Activated naive CD4-positive, alpha-beta T cell treated with anti-CD3 and anti-CD28 coated beads, Interleukin-2, amount 50 U/mL, for 24 hours (primary cell): Measurements from ENCODE around the gene CTNNA3.

Source experiments
- H3K27ac Mint-ChIP-seq: one replicate; pipeline ENCODE4 v1.8.0; 2021; ENCODE audit warnings: mild to moderate bottlenecking, mixed read lengths
- H3K27me3 Mint-ChIP-seq: one replicate; pipeline ENCODE4 v1.8.0; 2021; ENCODE audit warnings: mixed read lengths
- H3K36me3 Mint-ChIP-seq: one replicate; pipeline ENCODE4 v1.8.0; 2021; ENCODE audit warnings: mixed read lengths
- H3K4me1 Mint-ChIP-seq: one replicate; pipeline ENCODE4 v1.8.0; 2021; ENCODE audit warnings: mixed read lengths
- H3K4me3 Mint-ChIP-seq: one replicate; pipeline ENCODE4 v1.8.0; 2021; ENCODE audit warnings: mild to moderate bottlenecking, mixed read lengths
- H3K9me3 Mint-ChIP-seq: one replicate; pipeline ENCODE4 v1.8.0; 2021; ENCODE audit warnings: mixed read lengths

CTNNA3 gene

DNA sequence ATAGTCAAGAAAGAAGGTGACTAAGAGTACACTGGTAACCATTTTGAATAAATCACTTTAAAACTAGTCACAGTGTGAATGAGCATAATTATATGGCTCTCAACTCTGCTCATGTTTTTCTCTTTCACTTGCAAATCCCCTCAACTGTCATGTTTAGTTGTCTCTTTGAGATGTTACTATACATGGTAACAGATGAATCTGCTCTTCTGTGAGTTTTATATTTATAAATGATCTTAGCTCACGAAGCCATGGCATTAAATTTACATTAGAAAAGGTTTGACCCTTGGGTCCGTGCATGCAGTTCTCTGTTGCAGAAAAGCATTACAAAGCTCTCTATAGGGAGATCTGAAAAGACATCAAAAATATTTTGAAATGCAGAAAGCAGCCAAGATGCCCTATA lies 803.1 kb downstream of the CTNNA3 start:
- Mint-ChIP-seq H3K27ac (no peak overlapping the region), H3K9me3 (peaks cover under 1% of the 10 kb centered on the region), H3K27me3 (no peaks in the 10 kb centered on the region), H3K4me1 (no peaks in the 10 kb centered on the region), H3K36me3 (no peaks in the 10 kb centered on the region), H3K4me3 (no peak overlapping the region)

DNA sequence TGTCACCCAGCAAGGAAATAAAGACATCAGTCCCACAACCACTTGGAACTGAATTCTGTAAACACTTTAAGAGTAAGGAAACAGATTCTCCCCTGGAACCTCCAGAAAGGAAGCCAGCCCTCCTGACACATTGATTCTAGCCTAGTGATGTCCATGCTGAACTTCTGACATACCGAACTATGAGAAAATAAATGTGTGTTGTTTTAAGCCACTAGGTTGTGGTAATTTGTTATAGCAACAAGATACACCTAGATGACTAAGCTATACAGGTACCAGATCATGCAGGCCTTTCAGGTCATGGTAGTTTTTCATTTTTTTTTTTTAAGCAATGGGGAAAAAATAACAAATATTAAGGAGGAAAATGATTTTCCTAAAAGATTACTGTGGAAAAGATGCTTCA lies 807.8 kb downstream of the CTNNA3 start:
- H3K36me3 Mint-ChIP-seq = no peaks in the 10 kb centered on the region
- H3K4me3 Mint-ChIP-seq = no peak overlapping the region
- no peaks in the 10 kb centered on the region for H3K9me3 Mint-ChIP-seq
- no peaks in the 10 kb centered on the region for H3K27me3 Mint-ChIP-seq
- H3K4me1 Mint-ChIP-seq = no peaks in the 10 kb centered on the region
- H3K27ac Mint-ChIP-seq = no peak overlapping the region

DNA sequence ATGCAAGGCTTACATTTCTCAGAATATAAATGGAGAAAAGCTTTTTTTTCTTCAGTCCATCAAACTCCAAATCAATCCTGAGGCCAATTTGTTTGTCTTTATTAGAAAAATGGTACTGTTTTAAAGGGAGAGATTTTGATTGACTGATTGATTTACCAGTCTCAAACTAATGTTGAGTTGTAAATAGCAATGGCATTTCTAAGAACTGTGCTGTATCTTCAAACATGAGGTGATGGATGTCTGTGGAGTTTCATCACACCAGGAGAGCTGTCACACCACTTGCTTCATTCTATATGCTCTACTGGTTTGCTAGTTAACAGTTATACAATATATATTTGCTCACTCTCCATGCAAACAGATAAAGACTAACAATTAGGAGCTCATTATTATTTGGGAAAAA lies 809.1 kb downstream of the CTNNA3 start:
- no peak overlapping the region for H3K4me3 Mint-ChIP-seq
- H3K27ac Mint-ChIP-seq = no peak overlapping the region
- H3K27me3 Mint-ChIP-seq = no peaks in the 10 kb centered on the region
- no peaks in the 10 kb centered on the region for H3K36me3 Mint-ChIP-seq
- H3K9me3 Mint-ChIP-seq = no peaks in the 10 kb centered on the region
- no peaks in the 10 kb centered on the region for H3K4me1 Mint-ChIP-seq

DNA sequence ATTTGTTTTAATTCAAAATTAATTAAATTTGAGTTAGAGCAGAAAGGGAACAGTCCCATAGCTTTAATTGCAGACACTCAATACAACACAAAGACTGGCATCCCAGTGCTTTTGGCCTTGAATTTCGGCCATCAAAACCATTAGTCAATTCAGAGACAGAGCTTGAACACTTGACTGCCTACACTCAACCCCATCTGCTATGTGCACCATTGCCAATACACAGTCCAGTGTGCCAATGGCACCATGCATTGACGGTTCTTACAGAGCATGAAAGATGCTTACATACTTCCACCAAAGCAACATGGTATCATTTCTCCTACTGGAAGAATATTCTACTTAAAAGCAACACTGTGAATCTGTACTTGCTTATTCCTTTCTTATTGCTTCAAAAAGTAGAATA lies 813.7 kb downstream of the CTNNA3 start:
- no peaks in the 10 kb centered on the region for H3K36me3 Mint-ChIP-seq
- no peaks in the 10 kb centered on the region for H3K4me1 Mint-ChIP-seq
- H3K9me3 Mint-ChIP-seq = no peaks in the 10 kb centered on the region
- H3K4me3 Mint-ChIP-seq = no peak overlapping the region
- H3K27me3 Mint-ChIP-seq = no peaks in the 10 kb centered on the region
- H3K27ac Mint-ChIP-seq = no peak overlapping the region

DNA sequence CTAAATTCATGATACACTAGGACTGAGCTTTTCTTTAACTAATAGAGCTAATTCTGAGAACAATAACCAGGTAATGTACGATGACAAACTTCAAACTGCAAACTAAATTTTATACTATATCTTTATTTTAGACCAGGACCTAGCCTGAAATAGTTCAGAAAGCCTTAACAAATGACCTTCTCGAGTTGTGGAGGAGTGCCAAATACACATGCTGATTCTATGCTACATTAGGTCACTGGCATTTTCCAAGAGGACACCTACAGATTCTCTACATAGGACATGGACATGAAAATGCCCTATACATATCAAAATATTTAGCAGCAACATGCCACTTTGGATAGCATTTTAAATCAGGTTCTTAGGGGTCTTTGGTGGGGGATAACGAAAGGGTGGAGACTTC lies 814.2 kb downstream of the CTNNA3 start:
- Mint-ChIP-seq H3K36me3 (no peaks in the 10 kb centered on the region), H3K27ac (no peak overlapping the region), H3K4me1 (no peaks in the 10 kb centered on the region), H3K9me3 (no peaks in the 10 kb centered on the region), H3K27me3 (no peaks in the 10 kb centered on the region), H3K4me3 (no peak overlapping the region)

DNA sequence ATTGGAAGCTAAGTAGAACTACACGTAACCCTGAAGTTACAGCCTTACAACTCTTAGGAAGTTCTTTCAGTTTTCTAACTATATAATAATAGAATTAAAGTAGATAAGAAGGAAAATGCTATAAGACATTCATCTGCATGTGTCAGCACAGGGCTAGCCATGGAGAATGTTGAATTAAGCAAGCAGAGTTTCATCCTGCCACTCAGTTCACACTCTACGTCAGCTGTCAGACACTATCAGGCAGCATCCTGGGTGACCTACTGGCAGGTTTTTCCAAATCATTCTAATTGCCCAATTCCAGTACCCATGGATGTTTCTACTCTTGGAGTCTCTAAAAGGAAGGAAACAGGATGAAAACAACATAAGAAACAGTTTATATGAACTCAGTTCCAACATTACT lies 815.2 kb downstream of the CTNNA3 start:
- Mint-ChIP-seq H3K9me3 (no peaks in the 10 kb centered on the region), H3K27ac (no peak overlapping the region), H3K27me3 (no peaks in the 10 kb centered on the region), H3K4me3 (no peak overlapping the region), H3K4me1 (no peaks in the 10 kb centered on the region), H3K36me3 (no peaks in the 10 kb centered on the region)

DNA sequence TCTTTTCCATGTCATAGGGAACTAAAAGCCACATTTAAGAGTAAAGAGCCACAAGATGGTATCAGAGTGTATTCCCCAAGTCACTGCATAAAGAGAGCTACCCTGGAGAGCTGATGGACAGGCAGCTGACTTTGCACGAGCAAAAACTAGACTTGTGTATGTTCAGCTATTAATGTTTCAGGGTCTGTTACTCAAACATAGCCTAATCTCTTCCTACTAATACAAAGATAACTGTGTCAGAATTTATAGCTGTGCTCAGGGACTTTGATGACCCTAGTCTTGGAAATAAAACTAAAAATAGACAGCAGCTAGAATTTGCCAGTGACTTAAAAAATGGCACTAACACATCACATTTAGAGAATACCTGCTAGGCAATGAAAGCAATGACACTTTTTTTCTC lies 815.7 kb downstream of the CTNNA3 start:
- H3K27ac Mint-ChIP-seq = no peak overlapping the region
- no peaks in the 10 kb centered on the region for H3K9me3 Mint-ChIP-seq
- no peak overlapping the region for H3K4me3 Mint-ChIP-seq
- no peaks in the 10 kb centered on the region for H3K27me3 Mint-ChIP-seq
- no peaks in the 10 kb centered on the region for H3K36me3 Mint-ChIP-seq
- no peaks in the 10 kb centered on the region for H3K4me1 Mint-ChIP-seq

DNA sequence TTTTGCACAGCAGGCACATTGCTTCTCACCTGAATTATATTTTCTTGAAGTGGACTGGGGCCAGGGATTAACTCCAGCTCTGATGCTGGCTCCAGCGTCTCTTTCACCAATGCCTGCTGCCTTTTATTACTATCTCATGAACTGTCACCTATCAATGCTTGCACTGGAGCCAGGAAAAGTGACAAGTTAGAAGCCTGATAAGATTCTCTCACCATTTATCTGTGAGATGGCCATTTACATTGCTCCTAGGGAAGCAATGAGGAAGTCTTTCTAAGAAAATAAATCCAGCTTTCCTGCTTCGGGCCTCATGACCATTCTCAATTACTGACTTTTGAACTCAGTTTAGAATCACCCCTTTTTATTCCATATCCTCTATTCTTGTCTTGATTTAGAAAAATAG lies 818.6 kb downstream of the CTNNA3 start:
- Mint-ChIP-seq H3K9me3 (no peaks in the 10 kb centered on the region), H3K27me3 (no peaks in the 10 kb centered on the region), H3K27ac (no peak overlapping the region), H3K4me1 (no peaks in the 10 kb centered on the region), H3K4me3 (no peak overlapping the region), H3K36me3 (no peaks in the 10 kb centered on the region)

DNA sequence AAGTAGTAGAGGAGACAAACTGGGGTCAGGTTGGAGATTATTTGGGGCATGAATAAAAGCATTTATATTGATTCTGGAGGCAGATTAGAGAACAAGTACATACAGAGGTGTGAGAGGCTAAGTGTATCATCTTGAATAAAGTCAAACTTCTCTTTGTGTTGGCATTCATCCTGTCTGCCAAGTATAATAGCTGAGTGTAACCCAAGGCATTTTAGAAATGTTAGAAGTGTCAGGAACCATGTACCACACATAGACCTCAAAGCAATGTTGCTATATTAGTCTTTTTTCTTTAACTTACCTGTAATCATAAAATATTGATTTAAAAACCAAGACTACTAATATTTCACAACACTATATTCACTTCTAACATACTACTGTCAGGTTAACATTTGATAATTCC lies 826.4 kb downstream of the CTNNA3 start:
- Mint-ChIP-seq H3K9me3 (no peaks in the 10 kb centered on the region), H3K4me1 (no peaks in the 10 kb centered on the region), H3K27ac (no peak overlapping the region), H3K27me3 (no peaks in the 10 kb centered on the region), H3K4me3 (no peak overlapping the region), H3K36me3 (no peaks in the 10 kb centered on the region)

DNA sequence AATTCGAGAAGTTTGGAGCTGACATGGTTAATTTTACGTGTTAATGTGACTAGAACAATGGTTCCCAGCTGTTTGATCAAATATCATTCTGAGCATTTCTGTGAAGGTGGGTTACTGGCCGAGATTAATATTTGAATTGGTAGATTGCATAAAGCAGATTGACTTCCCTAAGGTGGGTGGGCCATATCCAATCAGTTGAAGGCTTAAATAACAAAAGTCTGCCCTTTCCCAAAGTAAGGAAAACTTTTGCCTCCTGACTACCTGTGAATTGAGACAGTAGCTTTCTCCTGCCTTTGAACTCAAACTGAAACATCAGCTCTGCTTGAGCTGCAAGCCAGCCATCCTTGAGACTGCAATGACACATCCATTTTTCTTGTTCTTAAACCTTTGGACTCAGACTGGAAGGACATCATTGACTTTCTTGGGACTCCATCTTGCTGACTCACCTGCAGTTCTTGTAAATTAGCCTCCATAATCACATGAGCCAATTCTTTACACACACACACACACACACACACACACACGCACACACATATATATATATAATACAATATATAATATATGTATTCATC lies 833.2 kb downstream of the CTNNA3 start:
- Mint-ChIP-seq H3K4me1 (no peaks in the 10 kb centered on the region), H3K27ac (no peak overlapping the region), H3K27me3 (peaks cover 2% of the 10 kb centered on the region), H3K4me3 (no peak overlapping the region), H3K9me3 (peaks cover 11% of the 10 kb centered on the region), H3K36me3 (no peaks in the 10 kb centered on the region)

DNA sequence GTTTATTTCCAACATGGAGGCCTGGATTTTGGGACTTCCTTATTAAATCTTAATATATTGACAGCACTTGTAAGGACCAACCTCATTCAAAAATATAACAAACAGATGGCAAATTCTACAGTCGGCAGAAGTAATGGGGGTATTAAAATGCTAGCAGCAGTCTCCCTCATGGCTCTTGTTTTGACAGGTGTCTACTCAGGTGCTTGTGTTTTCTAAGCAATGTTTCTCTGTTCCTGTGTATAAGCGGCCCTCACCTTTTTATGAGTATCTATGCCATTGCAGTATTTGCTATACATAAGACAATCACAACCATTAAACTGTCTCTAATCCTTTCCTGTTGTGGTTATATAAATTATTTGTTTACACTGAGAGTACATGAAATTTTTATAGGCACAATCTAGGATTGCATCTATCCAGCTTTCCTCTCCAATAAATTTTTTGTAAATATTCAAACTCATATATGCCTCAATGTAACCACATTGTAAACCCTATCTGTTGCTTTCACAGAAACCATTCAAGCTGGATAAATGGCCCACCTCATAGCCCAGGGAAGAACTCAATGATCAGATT lies 835.5 kb downstream of the CTNNA3 start:
- H3K9me3 Mint-ChIP-seq = peaks cover 15% of the 10 kb centered on the region
- peaks cover 2% of the 10 kb centered on the region for H3K27me3 Mint-ChIP-seq
- no peak overlapping the region for H3K4me3 Mint-ChIP-seq
- H3K36me3 Mint-ChIP-seq = no peaks in the 10 kb centered on the region
- no peak overlapping the region for H3K27ac Mint-ChIP-seq
- no peaks in the 10 kb centered on the region for H3K4me1 Mint-ChIP-seq

DNA sequence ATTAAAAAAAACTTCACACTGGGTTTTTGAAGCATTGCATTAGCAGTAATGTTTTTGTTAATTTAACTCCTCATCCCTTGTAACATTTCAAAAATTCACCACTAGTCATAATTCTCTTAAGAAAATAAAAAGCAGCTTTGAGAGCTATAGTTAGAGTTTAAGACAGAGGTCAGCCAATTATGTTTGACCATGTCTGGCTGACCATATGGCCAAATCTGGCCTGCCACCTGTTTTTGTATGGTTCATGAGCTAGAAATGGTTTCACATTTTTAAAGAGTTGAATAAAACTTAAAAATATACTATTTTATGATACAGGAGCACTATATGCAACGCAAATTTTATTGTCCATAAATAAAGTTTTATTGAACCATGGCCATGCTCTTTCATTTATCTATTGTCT lies 843.2 kb downstream of the CTNNA3 start:
- Mint-ChIP-seq H3K36me3 (no peaks in the 10 kb centered on the region), H3K9me3 (peaks cover 4% of the 10 kb centered on the region), H3K27me3 (no peaks in the 10 kb centered on the region), H3K4me3 (no peak overlapping the region), H3K4me1 (no peaks in the 10 kb centered on the region), H3K27ac (no peak overlapping the region)

DNA sequence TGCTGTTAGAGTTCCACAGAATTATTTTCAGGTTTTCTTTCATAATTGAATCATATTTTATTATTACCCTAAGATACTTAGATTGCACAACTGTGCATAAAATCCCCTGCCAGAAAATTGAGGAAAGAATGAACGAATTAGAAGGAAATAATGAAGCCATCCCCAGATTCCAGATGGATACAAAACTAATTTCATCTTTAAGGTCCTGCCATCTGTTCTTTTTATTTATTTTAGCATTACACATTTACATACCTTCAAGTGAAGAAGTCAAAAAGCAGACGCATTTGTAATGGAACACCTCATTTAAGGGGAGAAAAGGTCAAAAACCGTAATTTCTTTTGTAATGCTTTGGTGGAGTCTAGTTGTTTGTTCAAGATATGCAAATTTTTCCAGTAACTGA lies 847.1 kb downstream of the CTNNA3 start:
- Mint-ChIP-seq H3K27me3 (no peaks in the 10 kb centered on the region), H3K9me3 (no peaks in the 10 kb centered on the region), H3K27ac (no peak overlapping the region), H3K4me1 (no peaks in the 10 kb centered on the region), H3K36me3 (no peaks in the 10 kb centered on the region), H3K4me3 (no peak overlapping the region)

DNA sequence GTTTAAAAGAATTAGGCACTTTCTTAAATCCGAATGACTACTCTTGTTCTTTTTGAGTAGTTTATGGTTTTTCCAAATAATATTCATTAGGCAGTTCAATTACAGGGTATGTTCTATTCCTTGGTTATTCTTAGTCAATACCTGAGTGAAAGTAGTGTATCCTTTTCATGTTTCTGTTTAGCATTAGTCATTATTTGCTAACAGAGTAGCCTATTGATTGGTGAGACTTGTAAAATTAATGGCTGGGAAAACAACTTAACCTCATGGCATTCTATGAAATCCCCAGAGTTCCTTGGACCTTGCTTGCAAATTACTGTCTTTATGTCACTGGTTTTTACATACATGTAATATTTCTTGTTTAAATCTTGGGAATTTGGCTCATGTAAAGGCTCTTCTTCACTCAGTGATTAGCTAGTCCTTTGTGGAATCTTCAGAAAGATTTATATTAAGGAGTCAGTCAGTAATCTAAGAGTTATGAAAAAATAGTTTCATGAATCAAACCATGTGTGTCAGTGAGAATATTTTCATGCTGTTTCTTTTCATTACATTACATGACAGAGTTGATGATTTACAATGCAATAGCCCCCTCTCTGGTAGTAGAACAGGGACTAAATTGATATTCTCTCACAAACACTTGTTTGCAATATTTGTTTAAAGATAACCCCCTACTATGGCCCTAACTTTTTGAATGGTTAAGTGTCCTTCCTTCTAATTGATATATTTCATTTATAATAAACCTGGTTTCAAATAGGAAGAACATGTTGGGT lies 851.6 kb downstream of the CTNNA3 start:
- Mint-ChIP-seq H3K9me3 (no peaks in the 10 kb centered on the region), H3K36me3 (no peaks in the 10 kb centered on the region), H3K27ac (no peak overlapping the region), H3K4me1 (no peaks in the 10 kb centered on the region), H3K27me3 (no peaks in the 10 kb centered on the region), H3K4me3 (no peak overlapping the region)

DNA sequence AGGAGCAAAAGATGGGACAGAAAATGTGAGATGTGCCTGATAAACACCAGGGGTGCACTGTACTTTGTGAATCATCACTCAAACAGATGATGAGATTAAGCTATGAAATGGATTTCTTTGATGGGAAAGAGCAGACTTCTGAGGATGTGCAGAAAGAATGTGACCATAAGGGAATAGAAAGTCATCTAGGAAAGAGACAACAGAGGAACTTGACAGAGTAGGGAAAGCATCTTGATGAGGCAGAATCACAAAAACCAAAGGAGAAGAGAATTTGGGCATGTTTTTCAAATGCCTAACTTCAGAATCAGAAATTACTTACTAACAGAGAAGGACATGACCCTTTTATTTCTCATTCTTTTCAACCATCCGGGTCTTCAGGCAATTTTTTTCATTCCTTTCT lies 852.6 kb downstream of the CTNNA3 start:
- H3K27me3 Mint-ChIP-seq = no peaks in the 10 kb centered on the region
- H3K4me1 Mint-ChIP-seq = no peaks in the 10 kb centered on the region
- H3K9me3 Mint-ChIP-seq = no peaks in the 10 kb centered on the region
- no peak overlapping the region for H3K27ac Mint-ChIP-seq
- H3K4me3 Mint-ChIP-seq = no peak overlapping the region
- no peaks in the 10 kb centered on the region for H3K36me3 Mint-ChIP-seq

DNA sequence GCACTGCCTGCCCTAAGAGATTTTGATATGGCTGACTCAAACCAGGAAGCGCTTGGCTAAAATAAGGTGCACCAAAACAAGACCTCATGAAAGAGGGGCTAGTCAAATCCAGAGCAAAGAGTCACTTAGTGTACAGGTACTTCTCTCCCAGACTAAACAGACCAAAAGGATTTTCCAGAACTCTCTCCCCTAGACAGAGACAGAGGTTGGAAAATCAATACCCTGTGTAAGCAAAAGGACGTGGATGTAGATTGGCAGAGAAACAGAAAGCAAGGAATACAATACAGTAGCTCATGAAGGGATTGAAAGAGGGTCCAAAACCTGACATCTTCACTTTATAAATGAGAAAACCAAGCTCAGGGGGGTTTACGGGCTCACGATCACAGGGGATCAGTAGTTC lies 853.1 kb downstream of the CTNNA3 start:
- H3K9me3 Mint-ChIP-seq = no peaks in the 10 kb centered on the region
- H3K27ac Mint-ChIP-seq = no peak overlapping the region
- H3K27me3 Mint-ChIP-seq = no peaks in the 10 kb centered on the region
- no peaks in the 10 kb centered on the region for H3K36me3 Mint-ChIP-seq
- no peaks in the 10 kb centered on the region for H3K4me1 Mint-ChIP-seq
- no peak overlapping the region for H3K4me3 Mint-ChIP-seq

DNA sequence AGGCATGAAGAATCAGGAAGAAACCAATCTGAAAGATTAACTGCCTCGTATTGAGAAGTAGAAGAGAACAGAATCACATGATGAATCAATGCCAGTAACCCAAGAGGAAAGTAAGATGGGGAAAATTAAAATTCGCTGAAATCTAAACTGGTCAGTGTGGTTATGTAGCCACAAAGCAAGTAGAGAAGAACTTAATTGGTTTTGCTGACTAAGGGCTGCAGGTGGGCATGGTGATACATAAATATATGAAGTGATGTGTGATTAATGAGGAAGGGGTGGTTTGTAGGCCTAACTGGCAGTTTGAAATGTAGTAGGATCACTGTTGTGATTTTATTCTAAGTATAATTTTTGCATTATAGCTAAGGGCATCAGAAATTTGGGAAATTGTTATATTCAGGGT lies 853.6 kb downstream of the CTNNA3 start:
- no peaks in the 10 kb centered on the region for H3K9me3 Mint-ChIP-seq
- no peaks in the 10 kb centered on the region for H3K27me3 Mint-ChIP-seq
- H3K27ac Mint-ChIP-seq = no peak overlapping the region
- no peaks in the 10 kb centered on the region for H3K36me3 Mint-ChIP-seq
- no peak overlapping the region for H3K4me3 Mint-ChIP-seq
- H3K4me1 Mint-ChIP-seq = no peaks in the 10 kb centered on the region
